ENCODE results near the gene CADM2.

Gene CADM2

GRCh38 chr3:84984429-84984828 lies 25.6 kb downstream of the CADM2 start:
- DNase-seq (ENCODE audit: low read depth) = no peak

DNA sequence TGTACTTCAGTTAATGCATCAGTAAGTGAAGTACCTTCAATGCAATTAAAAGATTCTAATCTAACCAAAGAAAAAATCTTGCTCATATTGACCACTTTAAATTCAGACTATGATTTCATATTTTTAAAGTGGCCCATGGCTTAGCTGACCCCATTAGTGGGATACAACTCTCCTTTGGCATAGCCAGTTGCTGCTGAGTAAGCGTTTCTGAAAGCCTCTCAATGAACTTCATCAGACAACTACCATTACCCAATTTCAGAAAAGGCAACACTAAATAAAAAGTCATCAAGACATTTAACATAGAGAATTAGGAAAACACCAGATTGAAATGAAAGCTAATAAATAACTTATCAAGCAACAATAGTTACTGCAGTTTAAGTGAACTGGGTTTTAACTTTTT lies 27.0 kb downstream of the CADM2 start:
- DNase-seq (ENCODE audit: low read depth) = no peak

DNA sequence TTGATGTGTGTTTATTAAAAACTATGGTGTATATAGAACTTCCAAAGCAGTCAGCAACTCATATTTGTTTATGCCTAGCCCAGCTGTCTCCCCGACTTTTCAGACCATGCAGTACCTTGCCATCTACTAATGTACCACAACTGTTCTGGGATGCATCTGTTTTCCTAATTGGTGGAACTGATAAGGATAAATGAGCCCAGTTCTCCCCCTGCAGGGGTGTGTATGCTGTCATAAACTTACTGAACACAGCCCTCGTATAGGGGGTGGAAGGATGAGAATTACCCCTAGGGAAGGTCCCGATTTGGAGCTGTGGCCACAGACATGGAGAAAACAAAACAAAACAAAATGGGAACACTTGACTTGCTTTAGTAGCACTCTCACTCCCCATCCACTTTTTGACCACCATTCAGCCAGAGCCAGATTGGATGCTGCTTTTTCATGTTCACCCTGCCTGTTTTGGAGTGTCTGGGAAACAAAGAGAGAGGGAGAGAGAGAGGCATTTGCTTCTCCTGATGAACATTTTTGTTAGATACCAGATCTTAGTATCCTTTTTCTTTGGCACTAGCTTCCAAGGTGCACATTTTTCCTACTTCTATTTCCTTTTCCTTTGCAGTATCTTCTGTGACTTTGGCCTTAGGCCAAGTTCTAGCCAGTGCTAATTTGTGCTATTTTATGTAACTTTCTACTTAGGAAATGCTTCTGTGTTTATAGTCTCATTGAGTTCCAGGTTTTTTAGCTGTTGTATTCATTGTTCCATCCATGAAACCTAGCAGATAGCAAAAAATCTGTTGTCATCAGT lies 29.1 kb downstream of the CADM2 start:
- DNase-seq (ENCODE audit: low read depth) = no peak

- DNase-seq (ENCODE audit: low read depth) = no peak
Measured at GRCh38 chr3:84989102-84989501, 30.3 kb downstream of the CADM2 start.

GRCh38 chr3:84991422-84991900 lies 32.7 kb downstream of the CADM2 start:
- no peak for DNase-seq (ENCODE audit: low read depth)

DNA sequence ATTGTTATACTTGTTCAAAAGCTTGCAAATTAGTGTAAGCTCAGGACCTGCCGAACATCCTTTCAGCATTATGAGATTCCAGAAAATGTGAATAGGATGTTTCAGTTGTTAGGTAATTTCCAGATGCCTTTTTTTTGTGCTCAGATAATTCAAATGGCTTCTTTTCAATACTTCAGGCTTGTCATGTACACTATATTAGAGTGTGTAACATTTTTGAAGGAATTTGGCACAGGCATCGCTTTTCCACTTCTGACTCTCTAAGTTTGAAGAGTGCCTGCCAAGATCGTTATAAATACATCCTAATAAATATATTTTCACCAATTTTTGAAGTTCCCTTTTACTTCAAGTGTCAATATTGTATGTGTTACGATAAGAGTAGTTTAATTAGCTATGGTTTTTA lies 35.2 kb downstream of the CADM2 start:
- no peak for DNase-seq (ENCODE audit: low read depth)

DNA sequence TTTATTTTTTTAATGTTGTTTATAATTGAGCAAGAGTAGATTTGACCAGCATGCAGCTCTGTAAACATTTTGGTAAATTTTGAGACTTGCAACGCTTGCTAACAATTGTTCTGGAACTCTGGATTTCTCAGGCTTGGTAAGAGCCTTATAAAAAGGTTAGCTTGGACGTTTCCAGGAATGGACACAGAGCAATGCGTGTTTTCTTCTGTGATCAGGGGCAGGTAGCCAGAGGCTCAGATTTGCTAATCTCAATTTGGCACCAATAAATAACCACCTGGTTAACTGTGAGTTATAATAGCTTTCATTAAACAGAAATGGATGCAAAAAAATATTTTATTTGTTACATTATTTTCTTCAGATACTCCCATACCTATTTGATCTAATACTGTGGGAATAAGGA lies 39.8 kb downstream of the CADM2 start:
- DNase-seq (ENCODE audit: low read depth) = no peak

DNA sequence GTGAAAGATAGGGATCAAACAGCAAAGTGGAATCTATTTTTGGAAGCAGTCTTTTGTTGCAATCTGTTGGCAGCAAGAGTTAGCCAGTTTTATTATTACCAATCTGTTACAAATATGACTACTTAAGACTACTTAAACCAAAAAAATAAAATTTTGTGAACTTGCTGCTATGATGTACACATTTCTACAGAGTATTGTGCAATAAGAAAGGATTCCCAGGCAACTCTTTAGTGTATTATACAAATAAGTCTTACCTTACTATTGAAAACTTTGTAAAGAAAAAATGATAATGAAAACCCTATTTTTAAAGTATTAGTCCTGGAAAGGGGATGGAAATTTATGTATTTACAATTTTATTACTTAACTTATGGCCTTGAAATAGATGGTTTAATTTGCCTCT lies 44.7 kb downstream of the CADM2 start:
- no peak for DNase-seq (ENCODE audit: low read depth)

DNA sequence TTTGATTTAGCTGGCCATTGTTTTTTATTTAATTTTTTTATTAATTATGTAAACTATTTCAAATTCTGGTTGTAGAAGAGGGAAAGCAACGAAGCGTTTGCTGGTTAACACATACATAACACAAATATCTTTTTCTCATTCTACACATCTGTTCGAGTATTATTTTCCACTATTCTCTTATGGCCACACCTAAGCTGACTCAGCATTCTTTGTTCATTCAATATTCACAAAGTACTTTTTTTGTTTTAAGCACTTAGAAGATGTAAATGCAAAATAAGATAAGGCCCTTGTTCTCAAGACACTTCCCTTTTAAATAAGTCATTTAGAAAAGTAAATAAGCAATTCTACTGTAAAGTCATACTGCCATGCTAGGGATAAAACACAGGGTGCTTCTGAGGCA lies 45.4 kb downstream of the CADM2 start:
- no peak for DNase-seq (ENCODE audit: low read depth)

DNA sequence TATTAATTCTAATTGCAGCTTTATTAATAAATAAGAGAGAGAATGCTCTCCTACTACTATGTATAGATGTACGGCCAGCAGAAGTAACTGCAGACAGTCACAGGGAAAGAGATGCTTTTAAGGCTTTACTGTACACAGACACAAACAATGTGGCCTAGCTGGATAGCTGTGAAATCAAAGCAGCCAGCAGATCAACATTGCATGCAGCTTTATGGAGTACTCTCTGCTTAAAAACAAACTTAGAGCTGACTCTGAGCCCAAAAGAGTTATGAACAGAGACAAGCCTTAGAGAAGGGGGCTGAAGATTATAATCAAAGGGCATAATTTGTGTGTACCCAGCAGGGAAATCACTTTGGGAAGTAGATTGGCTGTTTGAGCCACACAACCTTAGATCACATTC lies 47.2 kb downstream of the CADM2 start:
- no peak for DNase-seq (ENCODE audit: low read depth)

DNA sequence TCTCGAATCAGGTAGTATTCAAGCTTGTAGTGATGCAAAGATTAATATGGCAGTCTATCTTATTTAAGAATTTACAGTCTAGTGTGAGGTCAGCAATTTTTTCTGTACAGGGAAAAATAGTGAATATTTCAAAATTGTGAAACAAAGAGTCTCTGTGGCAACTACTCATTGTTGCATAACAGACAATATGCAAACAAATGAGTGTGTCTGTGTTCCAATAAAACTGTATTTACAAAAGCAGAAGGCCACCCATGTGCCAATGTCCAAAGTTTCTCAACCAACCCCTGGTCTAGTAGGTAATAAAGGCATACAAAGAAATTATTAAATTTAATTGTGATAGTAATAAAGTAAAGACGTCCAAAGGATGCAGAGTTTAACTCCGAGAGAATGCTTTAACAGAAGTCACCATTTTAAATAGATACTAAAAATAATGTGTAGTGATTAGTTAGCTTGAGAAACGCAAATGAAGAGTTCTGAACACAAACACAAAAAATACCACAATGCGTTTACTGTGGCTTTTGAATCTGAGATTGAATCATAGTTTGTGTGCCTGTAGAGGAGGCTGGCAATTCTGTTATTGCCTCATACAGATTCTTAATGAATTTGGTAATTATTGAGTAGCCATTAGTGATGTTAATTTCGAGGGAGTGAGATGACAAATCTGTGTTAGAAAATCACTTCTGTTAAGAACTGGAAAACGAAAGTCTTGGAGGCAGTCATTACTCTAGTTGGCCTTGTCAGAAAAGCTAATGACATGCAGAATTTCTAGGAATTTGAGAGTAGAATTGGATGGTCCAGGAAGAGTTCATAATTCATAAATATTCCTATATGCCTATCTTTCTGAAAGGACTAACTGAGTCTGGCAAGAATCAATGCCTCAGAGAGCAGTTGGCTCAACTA lies 48.7 kb downstream of the CADM2 start:
- DNase-seq (ENCODE audit: low read depth) = no peak

DNA sequence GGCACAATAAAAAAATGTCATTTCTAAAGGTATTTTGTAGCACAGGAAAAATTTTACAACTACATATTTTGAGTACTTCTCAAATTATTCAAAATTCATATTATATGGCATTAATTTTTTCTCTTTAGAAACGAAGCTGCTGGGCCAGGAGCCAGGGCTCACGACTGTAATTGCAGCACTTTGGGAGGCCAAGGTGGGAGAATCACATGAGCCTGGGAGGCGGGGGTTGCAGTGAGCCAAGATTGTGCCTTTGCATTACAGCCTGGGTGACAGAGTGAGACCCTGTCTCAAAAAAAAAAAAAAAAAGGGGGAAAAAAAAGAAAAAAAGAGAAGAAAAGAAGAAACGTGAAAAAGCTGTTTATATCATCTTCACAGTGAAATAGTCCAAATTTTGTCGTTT lies 62.0 kb downstream of the CADM2 start:
- DNase-seq (ENCODE audit: low read depth) = no peak

- no peak for DNase-seq (ENCODE audit: low read depth)
Measured at GRCh38 chr3:85030052-85030451, 71.3 kb downstream of the CADM2 start.

DNA sequence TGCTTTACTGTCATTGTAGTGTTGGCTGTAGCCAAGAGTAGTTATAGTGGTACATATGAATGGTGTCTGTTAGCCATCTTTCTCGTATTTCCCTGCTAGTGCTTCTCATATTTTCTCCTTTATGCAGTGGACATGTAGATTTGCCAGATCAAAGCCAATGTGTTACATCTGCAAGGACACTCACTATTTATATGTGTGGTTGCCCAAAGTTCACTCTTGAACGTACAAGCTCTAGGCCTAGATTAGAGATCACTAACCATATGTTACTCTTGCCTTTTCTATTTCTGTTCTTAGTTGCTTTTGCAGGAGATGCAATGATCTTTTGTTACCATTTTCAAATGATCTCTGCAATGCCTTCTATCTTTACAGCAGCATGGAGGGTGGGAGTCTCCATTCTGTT lies 78.4 kb downstream of the CADM2 start:
- no peak for DNase-seq (ENCODE audit: low read depth)

DNA sequence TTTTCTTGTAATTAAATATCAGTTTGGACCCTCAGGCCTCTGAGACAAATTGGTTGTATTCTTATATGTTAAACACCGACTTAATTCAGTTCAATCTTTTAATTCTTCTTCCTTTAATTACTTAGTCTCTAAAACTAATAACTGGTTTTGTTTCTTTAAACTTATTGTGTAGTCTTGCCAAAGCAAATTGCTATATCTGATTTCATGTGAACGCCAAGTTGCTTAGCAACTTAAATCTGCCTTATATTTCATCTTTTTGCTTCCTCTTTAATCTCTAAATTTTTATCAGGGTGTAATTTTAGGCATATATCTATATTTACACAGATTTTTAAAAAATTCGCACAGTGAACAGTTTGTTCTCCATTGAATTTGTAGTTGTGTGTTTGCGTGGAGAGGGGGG lies 82.2 kb downstream of the CADM2 start:
- DNase-seq (ENCODE audit: low read depth) = no peak

DNA sequence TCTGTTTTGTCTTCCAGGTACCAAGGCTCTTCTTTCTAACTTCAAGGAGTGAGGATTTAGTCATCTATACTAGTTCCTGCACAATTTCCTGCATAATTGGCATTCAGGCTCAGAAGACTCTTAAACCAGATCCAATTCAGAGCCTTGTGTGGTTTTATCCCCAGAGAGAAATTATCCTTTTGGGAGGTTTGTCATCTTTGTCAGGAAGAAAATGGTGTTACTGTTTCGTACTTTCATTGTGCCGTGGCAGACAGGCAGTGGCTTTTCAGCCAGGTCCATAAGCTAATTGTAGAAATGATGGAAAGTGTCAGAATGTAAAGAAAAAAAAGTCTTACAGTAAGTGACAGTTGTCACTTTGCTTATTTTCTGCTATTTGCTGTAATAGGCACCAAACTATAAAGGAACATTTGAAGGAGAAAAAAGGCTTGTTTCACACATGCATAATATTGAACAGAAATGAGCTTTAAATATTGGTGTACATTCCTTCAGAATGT lies 82.8 kb downstream of the CADM2 start:
- no peak for DNase-seq (ENCODE audit: low read depth)

DNA sequence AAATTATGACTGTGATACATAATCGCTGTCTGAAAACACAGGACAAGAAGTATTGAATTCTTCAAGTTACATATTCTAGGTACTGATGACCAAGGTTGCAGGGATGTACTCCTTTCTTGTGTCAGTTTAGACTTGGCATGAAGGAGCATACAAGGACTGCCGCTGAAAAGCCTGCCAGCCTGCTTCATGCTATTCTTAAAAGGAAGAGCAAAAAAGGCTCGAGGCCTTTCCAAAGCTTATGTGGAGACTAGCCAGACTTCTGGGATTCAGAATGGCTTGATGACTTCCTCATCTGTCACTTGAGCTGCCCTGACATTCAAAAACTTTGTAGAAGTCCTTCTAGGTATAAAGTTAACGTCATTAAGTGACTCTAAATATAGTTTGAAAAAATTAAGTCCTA lies 92.0 kb downstream of the CADM2 start:
- DNase-seq (ENCODE audit: low read depth) = no peak

GRCh38 chr3:85051786-85052185 lies 93.0 kb downstream of the CADM2 start:
- no peak for DNase-seq (ENCODE audit: low read depth)

GRCh38 chr3:85053626-85054025 lies 94.8 kb downstream of the CADM2 start:
- no peak for DNase-seq (ENCODE audit: low read depth)

DNA sequence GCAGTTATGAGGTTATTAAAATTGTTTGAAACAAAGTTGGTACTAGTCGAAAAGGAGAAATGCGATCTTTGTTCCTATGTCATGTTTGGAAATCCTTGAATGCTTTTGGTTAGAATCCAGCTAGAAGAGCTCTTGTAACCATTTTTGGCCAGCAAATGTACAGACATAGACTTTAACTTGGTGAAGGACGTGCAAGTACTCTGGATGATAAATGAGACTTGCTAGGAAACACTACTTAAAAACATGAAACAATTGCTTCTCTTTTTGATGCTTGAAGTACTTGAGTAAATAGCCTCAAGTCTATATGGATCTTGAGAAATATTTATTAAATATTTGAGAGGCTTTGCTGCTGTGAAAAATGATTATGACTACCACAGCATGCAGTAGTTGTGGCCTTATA lies 95.8 kb downstream of the CADM2 start:
- no peak for DNase-seq (ENCODE audit: low read depth)

DNA sequence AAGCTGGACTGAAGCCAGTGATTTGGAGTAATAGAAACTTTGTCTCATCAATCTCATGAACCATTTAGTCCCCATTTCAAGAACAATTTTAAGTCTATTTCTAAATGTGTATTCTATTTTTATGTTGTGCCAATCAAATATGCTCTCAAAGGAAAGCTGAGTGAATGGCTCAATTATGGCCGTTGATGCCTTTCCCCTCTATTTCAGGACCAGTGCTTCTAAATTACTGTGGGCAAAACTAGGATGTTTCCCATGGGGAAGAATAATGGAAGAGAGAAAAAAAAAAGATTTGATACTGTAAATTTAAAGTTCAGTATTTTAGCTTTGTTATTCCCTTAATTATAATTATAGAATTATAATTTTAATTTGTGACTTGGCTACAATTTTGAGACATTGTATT lies 110.1 kb downstream of the CADM2 start:
- no peak for DNase-seq (ENCODE audit: low read depth)

DNA sequence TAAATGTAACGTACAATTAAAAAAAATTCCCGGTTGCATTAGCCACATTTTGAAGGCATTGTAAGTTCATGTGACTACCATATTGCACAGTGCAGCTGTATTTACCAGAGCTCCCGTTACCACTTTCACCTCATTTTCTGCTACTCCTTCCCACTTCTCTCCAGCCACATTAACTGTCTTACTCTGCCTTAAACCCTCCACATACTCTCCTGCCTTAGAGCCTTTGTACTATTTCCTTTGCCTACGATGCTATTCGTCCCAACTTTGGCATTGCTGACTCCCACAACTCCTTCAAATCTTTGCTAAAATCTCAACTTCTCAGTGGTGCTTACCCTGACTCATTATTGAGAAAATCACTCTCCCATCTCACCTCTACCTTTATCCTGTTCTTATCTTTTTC lies 115.2 kb downstream of the CADM2 start:
- DNase-seq (ENCODE audit: low read depth) = no peak

DNA sequence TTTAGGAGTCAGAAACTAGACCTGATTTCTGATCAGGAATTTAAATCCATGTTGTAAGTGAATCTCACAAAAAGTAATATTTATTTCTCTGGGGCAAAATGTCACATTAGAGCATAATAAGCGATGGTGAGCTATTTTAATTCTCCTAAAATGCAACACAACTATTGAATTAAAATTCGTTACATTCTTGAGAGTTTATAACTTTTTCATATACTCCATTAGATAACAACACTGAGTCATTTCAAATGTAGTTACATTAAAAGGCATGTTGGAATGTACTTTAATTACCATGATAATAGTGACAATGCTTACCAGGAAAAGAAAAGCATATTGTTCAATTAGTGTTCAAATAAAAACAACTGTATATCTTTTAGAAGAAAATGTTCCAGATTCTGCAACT lies 116.9 kb downstream of the CADM2 start:
- no peak for DNase-seq (ENCODE audit: low read depth)

Measured in activated T-helper 9 cell treated with anti-CD3 and anti-CD28 coated beads, Interleukin-2, amount 50 U/mL, for 16 hours (primary cell).